GM23338 (cell line): ENCODE measurements around the gene PPP2R5E.

Source experiments
- CREB1 ChIP-seq: fragments of 250-450 bp; sonication (Bioruptor Pico); IDR thresholded peaks from 2 replicates; pipeline ENCODE4 v1.5.0; 2020; ENCODE audit warnings: low read depth, mild to moderate bottlenecking, moderate library complexity
- EZH2 ChIP-seq: fragments of 200-600 bp; sonication (generic); IDR thresholded peaks from one replicate; pipeline ENCODE4 v1.8.0; 2017; ENCODE audit warnings: antibody characterized with exemption, mild to moderate bottlenecking, low read depth; ENCODE audit not compliant: unreplicated experiment
- EZH2phosphoT487 ChIP-seq: fragments of 200-600 bp; sonication (generic); IDR thresholded peaks from one replicate; pipeline ENCODE4 v1.8.1; 2018; ENCODE audit warnings: antibody characterized with exemption; ENCODE audit not compliant: unreplicated experiment
- JUNB ChIP-seq: IDR thresholded peaks from one replicate; pipeline ENCODE4 v1.6.1; 2016; ENCODE audit warnings: antibody characterized with exemption; ENCODE audit not compliant: unreplicated experiment
- NANOG ChIP-seq: IDR thresholded peaks from 2 replicates; pipeline ENCODE4 v1.6.1; 2016; ENCODE audit warnings: antibody characterized with exemption, borderline replicate concordance
- POLR2AphosphoS5 ChIP-seq: IDR thresholded peaks from 2 replicates; pipeline ENCODE4 v1.6.1; 2016; ENCODE audit warnings: antibody characterized with exemption, low read depth
- STAT1 ChIP-seq: IDR thresholded peaks from one replicate; pipeline ENCODE4 v1.6.1; 2016; ENCODE audit warnings: antibody characterized with exemption; ENCODE audit not compliant: unreplicated experiment
- ZNF114 ChIP-seq: fragments of 250-450 bp; sonication (Bioruptor Pico); IDR thresholded peaks from 2 replicates; pipeline ENCODE4 v1.5.0; 2020; ENCODE audit warnings: mild to moderate bottlenecking, moderate library complexity
- ZNF331 ChIP-seq: fragments of 250-450 bp; sonication (Bioruptor Pico); IDR thresholded peaks from 2 replicates; pipeline ENCODE4 v1.5.0; 2020; ENCODE audit warnings: low read depth, mild to moderate bottlenecking, moderate library complexity
- TF ChIP-seq, protein P1 (sequence below), 2 experiments: fragments of 200-600 bp in 1 of 2; sonication (generic) in 1 of 2; conservative IDR thresholded peaks; 2 replicates each; pipeline versions ENCODE4 v1.5.1 to v1.6.1; 2016 to 2017; ENCODE audit warnings: antibody characterized with exemption in 2 of 2, low read depth in 2 of 2, mild to moderate bottlenecking in 2 of 2, moderate library complexity in 1 of 2
- TF ChIP-seq, protein P2 (sequence below): IDR thresholded peaks from 2 replicates; pipeline ENCODE4 v1.6.1; 2016; ENCODE audit warnings: antibody characterized with exemption
- TF ChIP-seq, protein P3 (sequence below): IDR thresholded peaks from one replicate; pipeline ENCODE4 v1.6.1; 2018; ENCODE audit warnings: antibody characterized with exemption; ENCODE audit not compliant: unreplicated experiment

DNA sequence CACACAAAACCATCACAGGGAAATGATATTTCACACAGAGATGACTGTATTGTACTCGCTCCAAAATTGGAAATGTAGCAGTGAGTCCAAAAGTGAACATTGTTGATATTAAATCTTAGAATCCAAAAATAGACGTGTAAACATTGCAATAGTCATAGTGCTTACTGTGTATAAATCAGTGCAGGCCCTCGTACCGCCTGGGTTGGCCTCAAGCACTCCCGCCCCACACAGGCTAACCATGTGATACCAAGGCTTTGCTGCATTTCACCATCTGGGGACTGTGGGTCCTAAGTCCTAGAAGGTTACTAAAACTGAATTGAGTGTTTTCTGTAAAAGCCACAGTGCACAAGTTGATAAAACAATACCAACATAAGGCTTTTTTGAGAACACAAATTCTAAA lies 107.3 kb downstream of the PPP2R5E start:
- TF ChIP-seq, protein P1, sequence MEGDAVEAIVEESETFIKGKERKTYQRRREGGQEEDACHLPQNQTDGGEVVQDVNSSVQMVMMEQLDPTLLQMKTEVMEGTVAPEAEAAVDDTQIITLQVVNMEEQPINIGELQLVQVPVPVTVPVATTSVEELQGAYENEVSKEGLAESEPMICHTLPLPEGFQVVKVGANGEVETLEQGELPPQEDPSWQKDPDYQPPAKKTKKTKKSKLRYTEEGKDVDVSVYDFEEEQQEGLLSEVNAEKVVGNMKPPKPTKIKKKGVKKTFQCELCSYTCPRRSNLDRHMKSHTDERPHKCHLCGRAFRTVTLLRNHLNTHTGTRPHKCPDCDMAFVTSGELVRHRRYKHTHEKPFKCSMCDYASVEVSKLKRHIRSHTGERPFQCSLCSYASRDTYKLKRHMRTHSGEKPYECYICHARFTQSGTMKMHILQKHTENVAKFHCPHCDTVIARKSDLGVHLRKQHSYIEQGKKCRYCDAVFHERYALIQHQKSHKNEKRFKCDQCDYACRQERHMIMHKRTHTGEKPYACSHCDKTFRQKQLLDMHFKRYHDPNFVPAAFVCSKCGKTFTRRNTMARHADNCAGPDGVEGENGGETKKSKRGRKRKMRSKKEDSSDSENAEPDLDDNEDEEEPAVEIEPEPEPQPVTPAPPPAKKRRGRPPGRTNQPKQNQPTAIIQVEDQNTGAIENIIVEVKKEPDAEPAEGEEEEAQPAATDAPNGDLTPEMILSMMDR (conservative IDR thresholded peaks at IDR 0.05; ENCODE audit: low read depth in 2 of 2): no peak
- TF ChIP-seq POLR2AphosphoS5 (no peak), EZH2 (no peak), CREB1 (CRISPR knock-in tag) (no peak), NANOG (no peak), EZH2phosphoT487 (no peak), JUNB (no peak), STAT1 (no peak), ZNF331 (CRISPR knock-in tag) (no peak), ZNF114 (no peak)
- TF ChIP-seq, protein P2, sequence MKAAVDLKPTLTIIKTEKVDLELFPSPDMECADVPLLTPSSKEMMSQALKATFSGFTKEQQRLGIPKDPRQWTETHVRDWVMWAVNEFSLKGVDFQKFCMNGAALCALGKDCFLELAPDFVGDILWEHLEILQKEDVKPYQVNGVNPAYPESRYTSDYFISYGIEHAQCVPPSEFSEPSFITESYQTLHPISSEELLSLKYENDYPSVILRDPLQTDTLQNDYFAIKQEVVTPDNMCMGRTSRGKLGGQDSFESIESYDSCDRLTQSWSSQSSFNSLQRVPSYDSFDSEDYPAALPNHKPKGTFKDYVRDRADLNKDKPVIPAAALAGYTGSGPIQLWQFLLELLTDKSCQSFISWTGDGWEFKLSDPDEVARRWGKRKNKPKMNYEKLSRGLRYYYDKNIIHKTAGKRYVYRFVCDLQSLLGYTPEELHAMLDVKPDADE: no peak
- TF ChIP-seq, protein P3, sequence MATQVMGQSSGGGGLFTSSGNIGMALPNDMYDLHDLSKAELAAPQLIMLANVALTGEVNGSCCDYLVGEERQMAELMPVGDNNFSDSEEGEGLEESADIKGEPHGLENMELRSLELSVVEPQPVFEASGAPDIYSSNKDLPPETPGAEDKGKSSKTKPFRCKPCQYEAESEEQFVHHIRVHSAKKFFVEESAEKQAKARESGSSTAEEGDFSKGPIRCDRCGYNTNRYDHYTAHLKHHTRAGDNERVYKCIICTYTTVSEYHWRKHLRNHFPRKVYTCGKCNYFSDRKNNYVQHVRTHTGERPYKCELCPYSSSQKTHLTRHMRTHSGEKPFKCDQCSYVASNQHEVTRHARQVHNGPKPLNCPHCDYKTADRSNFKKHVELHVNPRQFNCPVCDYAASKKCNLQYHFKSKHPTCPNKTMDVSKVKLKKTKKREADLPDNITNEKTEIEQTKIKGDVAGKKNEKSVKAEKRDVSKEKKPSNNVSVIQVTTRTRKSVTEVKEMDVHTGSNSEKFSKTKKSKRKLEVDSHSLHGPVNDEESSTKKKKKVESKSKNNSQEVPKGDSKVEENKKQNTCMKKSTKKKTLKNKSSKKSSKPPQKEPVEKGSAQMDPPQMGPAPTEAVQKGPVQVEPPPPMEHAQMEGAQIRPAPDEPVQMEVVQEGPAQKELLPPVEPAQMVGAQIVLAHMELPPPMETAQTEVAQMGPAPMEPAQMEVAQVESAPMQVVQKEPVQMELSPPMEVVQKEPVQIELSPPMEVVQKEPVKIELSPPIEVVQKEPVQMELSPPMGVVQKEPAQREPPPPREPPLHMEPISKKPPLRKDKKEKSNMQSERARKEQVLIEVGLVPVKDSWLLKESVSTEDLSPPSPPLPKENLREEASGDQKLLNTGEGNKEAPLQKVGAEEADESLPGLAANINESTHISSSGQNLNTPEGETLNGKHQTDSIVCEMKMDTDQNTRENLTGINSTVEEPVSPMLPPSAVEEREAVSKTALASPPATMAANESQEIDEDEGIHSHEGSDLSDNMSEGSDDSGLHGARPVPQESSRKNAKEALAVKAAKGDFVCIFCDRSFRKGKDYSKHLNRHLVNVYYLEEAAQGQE: no peak
